ENCODE measurements around the gene CADPS. TPM values are rescaled to one million over a fixed set of nuclear protein-coding genes. Genes with fewer than 3 reads are reported as not detected.

CADPS gene
- total RNA-seq, 4 donors from 2014 or later: 1.0 to 8.1 (median 2.0) TPM

Small RNA genes lying within 50 kb of the gene (small RNA-seq; reads per million reads assigned to genes)
- gene RN7SL863P: 0 reads per million in 3 donors
- gene RNU6-139P: 0 reads per million in 3 donors
